ENCODE data around the gene SULT1C4. TPM values are rescaled to one million over a fixed set of nuclear protein-coding genes. Genes with fewer than 3 reads are reported as not detected.

The SULT1C4 gene
- total RNA-seq, 2 experiments from 2014 or later = not detected

DNA sequence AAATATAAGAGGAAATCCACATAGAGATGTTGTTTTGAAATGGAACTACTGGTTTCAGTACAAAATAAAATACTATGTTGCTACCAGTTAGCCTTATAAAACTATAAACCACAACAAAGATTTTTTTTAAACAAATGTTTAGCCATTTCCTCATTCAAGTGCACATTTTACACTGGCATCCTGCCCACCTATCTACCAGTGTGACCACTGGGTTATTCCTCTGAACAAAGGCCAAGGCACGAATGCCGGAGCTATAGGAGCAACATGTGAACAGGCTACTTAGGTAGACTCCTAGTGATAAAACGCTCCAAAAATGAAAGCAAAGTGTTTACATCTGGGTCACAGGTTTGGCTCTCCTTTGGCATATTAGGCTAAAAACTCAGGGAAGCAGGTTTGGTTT is 31.8 kb upstream of the SULT1C4 start:
- Mint-ChIP-seq H3K4me1 (ENCODE audit: low read depth) (no peaks in the 10 kb centered on the region), H3K36me3 (ENCODE audit: low read depth) (no peaks in the 10 kb centered on the region), H3K27me3 (peaks cover 36% of the 10 kb centered on the region), H3K27ac (no peak overlapping the region), H3K4me3 (no peak overlapping the region), H3K9me3 (no peaks in the 10 kb centered on the region)
- intact Hi-C loops (cut with DNase I, micrococcal nuclease) = no loop called here
- Histone ChIP-seq H3K27me3 (ENCODE audit: control insufficient read depth in 1 of 2, insufficient read depth in 2 of 2, low read length in 2 of 2) (peaks cover 8 to 15% of the 10 kb centered on the region in 2 experiments), H3K27ac (ENCODE audit: low read depth in 1 of 2, low read length in 2 of 2) (no peak overlapping the region), H3K4me1 (ENCODE audit: insufficient read depth, low read length) (no peaks in the 10 kb centered on the region), H3K36me3 (ENCODE audit: insufficient read depth, low read length) (no peaks in the 10 kb centered on the region), H3K9me3 (ENCODE audit: control insufficient read depth in 1 of 2, insufficient read depth in 1 of 2, low read length in 2 of 2) (peaks cover 0 to 5% of the 10 kb centered on the region in 2 experiments), H3K4me3 (ENCODE audit: low read length) (no peak overlapping the region)
- ATAC-seq (ENCODE audit: poor library complexity) (no peak), DNase-seq (no peak)
- TF ChIP-seq, protein P1, sequence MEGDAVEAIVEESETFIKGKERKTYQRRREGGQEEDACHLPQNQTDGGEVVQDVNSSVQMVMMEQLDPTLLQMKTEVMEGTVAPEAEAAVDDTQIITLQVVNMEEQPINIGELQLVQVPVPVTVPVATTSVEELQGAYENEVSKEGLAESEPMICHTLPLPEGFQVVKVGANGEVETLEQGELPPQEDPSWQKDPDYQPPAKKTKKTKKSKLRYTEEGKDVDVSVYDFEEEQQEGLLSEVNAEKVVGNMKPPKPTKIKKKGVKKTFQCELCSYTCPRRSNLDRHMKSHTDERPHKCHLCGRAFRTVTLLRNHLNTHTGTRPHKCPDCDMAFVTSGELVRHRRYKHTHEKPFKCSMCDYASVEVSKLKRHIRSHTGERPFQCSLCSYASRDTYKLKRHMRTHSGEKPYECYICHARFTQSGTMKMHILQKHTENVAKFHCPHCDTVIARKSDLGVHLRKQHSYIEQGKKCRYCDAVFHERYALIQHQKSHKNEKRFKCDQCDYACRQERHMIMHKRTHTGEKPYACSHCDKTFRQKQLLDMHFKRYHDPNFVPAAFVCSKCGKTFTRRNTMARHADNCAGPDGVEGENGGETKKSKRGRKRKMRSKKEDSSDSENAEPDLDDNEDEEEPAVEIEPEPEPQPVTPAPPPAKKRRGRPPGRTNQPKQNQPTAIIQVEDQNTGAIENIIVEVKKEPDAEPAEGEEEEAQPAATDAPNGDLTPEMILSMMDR (IDR thresholded peaks at IDR 0.05) = no peak
- CTCF ChIA-PET = no interaction called here
- POLR2A ChIA-PET = no interaction called here

DNA sequence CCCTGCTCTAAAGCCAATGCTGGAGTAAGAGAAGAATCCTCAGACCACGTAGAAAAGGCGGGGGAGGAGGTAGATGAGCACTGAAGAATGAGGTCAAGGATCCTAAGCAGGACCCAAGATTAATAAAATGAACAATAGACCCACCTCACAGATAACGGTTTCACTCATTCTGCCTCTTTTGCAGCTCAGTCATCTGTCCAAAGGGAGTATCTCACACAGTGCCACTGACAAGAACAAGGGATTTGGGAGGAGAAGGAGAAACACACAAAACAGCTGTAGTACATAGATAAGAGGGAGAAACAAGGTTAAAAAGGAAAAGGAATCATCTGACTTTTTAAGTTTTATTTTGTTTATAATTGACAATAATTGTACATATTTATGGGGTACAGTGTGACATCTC is 30.9 kb upstream of the SULT1C4 start:
- DNase-seq = no peak
- TF ChIP-seq, protein P1 (IDR thresholded peaks at IDR 0.05) = no peak
- Histone ChIP-seq H3K9me3 (ENCODE audit: control insufficient read depth in 1 of 2, insufficient read depth in 1 of 2, low read length in 2 of 2) (peaks cover 0 to 5% of the 10 kb centered on the region in 2 experiments), H3K27me3 (ENCODE audit: control insufficient read depth in 1 of 2, insufficient read depth in 2 of 2, low read length in 2 of 2) (peaks cover 8 to 15% of the 10 kb centered on the region in 2 experiments), H3K4me3 (ENCODE audit: low read length) (no peak overlapping the region), H3K4me1 (ENCODE audit: insufficient read depth, low read length) (no peaks in the 10 kb centered on the region), H3K27ac (ENCODE audit: low read depth in 1 of 2, low read length in 2 of 2) (no peak overlapping the region), H3K36me3 (ENCODE audit: insufficient read depth, low read length) (no peaks in the 10 kb centered on the region)
- H3K27me3 Mint-ChIP-seq = peaks cover 38% of the 10 kb centered on the region
- H3K4me3 Mint-ChIP-seq = no peak overlapping the region
- CTCF ChIA-PET = no interaction called here
- no peaks in the 10 kb centered on the region for H3K4me1 Mint-ChIP-seq (ENCODE audit: low read depth)
- H3K36me3 Mint-ChIP-seq (ENCODE audit: low read depth) = no peaks in the 10 kb centered on the region
- no peak overlapping the region for H3K27ac Mint-ChIP-seq
- POLR2A ChIA-PET = no interaction called here
- H3K9me3 Mint-ChIP-seq = no peaks in the 10 kb centered on the region
- ATAC-seq (ENCODE audit: poor library complexity) = no peak
- intact Hi-C loops (cut with DNase I, micrococcal nuclease) = no loop called here

DNA sequence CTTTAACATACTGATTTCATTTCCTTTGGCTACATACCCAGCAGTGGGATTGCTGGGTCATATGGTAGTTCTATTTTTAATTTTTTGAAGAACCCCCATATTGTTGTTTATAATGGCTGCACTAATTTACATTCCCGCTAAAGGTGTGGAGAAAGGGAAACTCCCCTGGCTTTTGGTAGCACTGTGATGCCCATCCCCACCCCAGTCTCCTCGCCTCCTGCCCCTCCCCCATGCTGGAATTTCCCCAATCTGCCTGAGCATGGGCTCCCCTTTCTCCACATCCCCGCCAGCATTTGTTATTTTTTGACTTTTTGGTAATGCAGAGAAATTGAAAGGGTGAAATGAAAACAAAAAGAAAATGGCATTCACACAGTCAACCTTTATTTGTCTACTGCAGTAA is 30.0 kb upstream of the SULT1C4 start:
- Histone ChIP-seq H3K9me3 (ENCODE audit: control insufficient read depth in 1 of 2, insufficient read depth in 1 of 2, low read length in 2 of 2) (peaks cover 0 to 5% of the 10 kb centered on the region in 2 experiments), H3K36me3 (ENCODE audit: insufficient read depth, low read length) (no peaks in the 10 kb centered on the region), H3K4me3 (ENCODE audit: low read length) (no peak overlapping the region), H3K27ac (ENCODE audit: low read depth in 1 of 2, low read length in 2 of 2) (no peak overlapping the region), H3K27me3 (ENCODE audit: control insufficient read depth in 1 of 2, insufficient read depth in 2 of 2, low read length in 2 of 2) (peaks cover 8 to 15% of the 10 kb centered on the region in 2 experiments), H3K4me1 (ENCODE audit: insufficient read depth, low read length) (no peaks in the 10 kb centered on the region)
- intact Hi-C loops (cut with DNase I, micrococcal nuclease) = no loop called here
- Mint-ChIP-seq H3K9me3 (no peaks in the 10 kb centered on the region), H3K4me3 (no peak overlapping the region), H3K36me3 (ENCODE audit: low read depth) (no peaks in the 10 kb centered on the region), H3K4me1 (ENCODE audit: low read depth) (no peaks in the 10 kb centered on the region), H3K27me3 (peaks cover 43% of the 10 kb centered on the region), H3K27ac (no peak overlapping the region)
- no peak for DNase-seq
- no peak for ATAC-seq (ENCODE audit: poor library complexity)
- ChIA-PET POLR2A (no interaction called here), CTCF (no interaction called here)
- TF ChIP-seq, protein P1 (IDR thresholded peaks at IDR 0.05) = no peak

All from CD4-positive, alpha-beta T cell (primary cell).